ENCODE data around the gene ASRGL1.
"Not testable (repeated sequence)": the region's sequence is repeated elsewhere in the genome, so short reads cannot be mapped to it uniquely, and the experiment has no call there.

ASRGL1 gene

GRCh38 chr11:62353841-62354240, 16.6 kb downstream of the ASRGL1 start:
- no peak for DNase-seq

- no peak for DNase-seq
Observed at GRCh38 chr11:62358273-62358672, 21.0 kb downstream of the ASRGL1 start.

GRCh38 chr11:62359475-62359874, 22.2 kb downstream of the ASRGL1 start:
- no peak for DNase-seq

- DNase-seq = no peak
Observed at GRCh38 chr11:62360685-62361084, 23.4 kb downstream of the ASRGL1 start.

GRCh38 chr11:62368861-62369477, 31.7 kb downstream of the ASRGL1 start:
- not testable (repeated sequence) for DNase-seq

- DNase-seq = no peak
Observed at GRCh38 chr11:62370743-62371440, 33.6 kb downstream of the ASRGL1 start.

GRCh38 chr11:62372871-62373270, 35.6 kb downstream of the ASRGL1 start:
- DNase-seq = no peak

GRCh38 chr11:62373464-62374119, 36.3 kb downstream of the ASRGL1 start:
- no peak for DNase-seq

GRCh38 chr11:62374801-62375200, 37.6 kb downstream of the ASRGL1 start:
- DNase-seq = no peak

- not testable (repeated sequence) for DNase-seq
Observed at GRCh38 chr11:62378459-62379063, 41.3 kb downstream of the ASRGL1 start.

GRCh38 chr11:62379586-62379985, 42.3 kb downstream of the ASRGL1 start:
- DNase-seq = not testable (repeated sequence)

- not testable (repeated sequence) for DNase-seq
Observed at GRCh38 chr11:62380821-62381245, 43.6 kb downstream of the ASRGL1 start.

- DNase-seq = no peak
Observed at GRCh38 chr11:62383822-62384221, 46.6 kb downstream of the ASRGL1 start.

- not testable (repeated sequence) for DNase-seq
Observed at GRCh38 chr11:62386083-62386482, 48.8 kb downstream of the ASRGL1 start.

GRCh38 chr11:62387381-62387780, 50.1 kb downstream of the ASRGL1 start:
- DNase-seq = no peak

GRCh38 chr11:62388999-62389398, 51.8 kb downstream of the ASRGL1 start:
- DNase-seq = no peak

GRCh38 chr11:62390237-62390636, 53.0 kb downstream of the ASRGL1 start:
- no peak for DNase-seq

- DNase-seq = no peak
Observed at GRCh38 chr11:62390722-62391121, 53.5 kb downstream of the ASRGL1 start.

- DNase-seq = no peak
Observed at GRCh38 chr11:62391642-62392425, 54.6 kb downstream of the ASRGL1 start.

GRCh38 chr11:62392506-62392905, 55.3 kb downstream of the ASRGL1 start:
- DNase-seq = no peak

- no peak for DNase-seq
Observed at GRCh38 chr11:62393061-62393611, 55.9 kb downstream of the ASRGL1 start.

- no peak for DNase-seq
Observed at GRCh38 chr11:62393735-62394134, 56.5 kb downstream of the ASRGL1 start.

Measured in SIG-M5 (cell line).